ENCODE results near the gene ABTB2.

- TF ChIP-seq FOXM1 (IDR thresholded peaks at IDR 0.05; ENCODE audit: borderline replicate concordance) (no peak), TARDBP (IDR thresholded peaks at IDR 0.05) (no peak), FOXK2 (IDR thresholded peaks at IDR 0.05) (no peak), BHLHE40 (IDR thresholded peaks at IDR 0.05; ENCODE audit: borderline replicate concordance) (no peak), ELF4 (IDR thresholded peaks at IDR 0.05) (no peak), ZNF384 (IDR thresholded peaks at IDR 0.05) (no peak), SP1 (IDR thresholded peaks at IDR 0.05) (no peak), PKNOX1 (IDR thresholded peaks at IDR 0.05) (no peak), LEF1 (IDR thresholded peaks at IDR 0.05; ENCODE audit: borderline replicate concordance) (no peak), SUZ12 (IDR thresholded peaks at IDR 0.05) (no peak)
Observed at GRCh38 chr11:34254011-34254410, 103.8 kb downstream of the ABTB2 start.

All from HEK293T (cell line).